ENCODE data around the gene TIPIN.
A peak's percentile ranks its signal among the peaks of the same experiment; 100 is the strongest.

Gene TIPIN

DNA sequence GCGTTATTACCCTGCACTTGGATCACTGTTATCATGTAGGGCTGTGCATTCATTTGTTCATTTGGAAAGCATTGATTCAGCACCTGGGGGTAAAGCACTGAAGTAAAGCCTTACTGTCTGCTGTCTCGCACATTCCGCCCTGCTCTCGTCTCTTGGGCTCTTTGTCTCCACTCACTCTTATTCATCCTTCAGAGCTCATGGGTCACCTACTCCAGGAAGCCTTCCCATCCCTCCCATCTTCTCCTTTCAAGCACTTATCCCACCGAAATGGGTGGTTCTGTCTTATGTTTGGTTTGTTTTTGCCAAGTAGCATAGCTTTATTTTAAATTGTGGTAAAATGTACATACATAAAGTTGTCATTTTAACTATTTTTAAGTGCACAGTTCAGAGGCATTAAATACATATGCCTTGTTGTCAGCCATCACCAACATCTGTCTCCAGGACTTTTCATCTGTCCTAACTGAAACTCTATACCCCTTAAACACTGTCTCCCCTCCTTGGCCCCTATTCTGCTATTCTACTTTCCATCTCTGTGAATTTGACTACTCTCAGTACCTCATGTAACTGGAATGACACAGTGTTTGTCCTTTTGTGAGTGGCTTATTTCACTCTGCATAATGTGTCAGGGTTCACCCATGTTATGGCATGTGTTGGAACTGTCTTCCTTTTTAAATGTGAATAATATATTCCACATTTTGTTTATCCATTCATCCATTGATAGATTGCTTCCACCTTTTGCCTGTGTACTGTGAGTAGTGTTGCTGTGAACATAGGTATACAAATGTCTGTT, 53.8 kb downstream of the TIPIN start:
- no peak for DNase-seq (ENCODE audit: low spot score)

GRCh38 chr15:66298803-66299251, 57.7 kb downstream of the TIPIN start:
- DNase-seq (ENCODE audit: low spot score) = no peak

GRCh38 chr15:66296186-66296585, 60.3 kb downstream of the TIPIN start:
- DNase-seq (ENCODE audit: low spot score) = no peak

DNA sequence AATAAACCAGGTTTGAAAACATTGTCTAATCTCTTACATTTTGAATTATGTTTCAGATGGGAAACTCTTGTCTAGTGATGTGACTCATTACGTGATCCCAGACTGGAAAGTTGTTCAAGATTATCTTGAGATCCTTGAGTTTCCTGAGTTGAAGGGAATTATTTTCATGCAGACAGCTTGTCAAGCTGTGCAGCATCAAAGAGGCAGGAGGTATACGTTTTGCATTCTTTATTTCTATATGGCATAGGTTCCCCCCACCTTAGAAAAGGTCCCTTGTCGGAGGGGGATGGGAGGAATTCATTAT, 61.6 kb downstream of the TIPIN start:
- no peak for DNase-seq (ENCODE audit: low spot score)

- peak; percentile 17 for DNase-seq (ENCODE audit: low spot score)
Measured at GRCh38 chr15:66294157-66294931, 62.1 kb downstream of the TIPIN start.

GRCh38 chr15:66293419-66294156, 62.9 kb downstream of the TIPIN start, which contains the start of gene DIS3L:
DIS3L (plus strand) TSS chr15:66293568; CDS start chr15:66293597, 29 bp downstream.
- DNase-seq (ENCODE audit: low spot score) = peak; percentile 54

DNA sequence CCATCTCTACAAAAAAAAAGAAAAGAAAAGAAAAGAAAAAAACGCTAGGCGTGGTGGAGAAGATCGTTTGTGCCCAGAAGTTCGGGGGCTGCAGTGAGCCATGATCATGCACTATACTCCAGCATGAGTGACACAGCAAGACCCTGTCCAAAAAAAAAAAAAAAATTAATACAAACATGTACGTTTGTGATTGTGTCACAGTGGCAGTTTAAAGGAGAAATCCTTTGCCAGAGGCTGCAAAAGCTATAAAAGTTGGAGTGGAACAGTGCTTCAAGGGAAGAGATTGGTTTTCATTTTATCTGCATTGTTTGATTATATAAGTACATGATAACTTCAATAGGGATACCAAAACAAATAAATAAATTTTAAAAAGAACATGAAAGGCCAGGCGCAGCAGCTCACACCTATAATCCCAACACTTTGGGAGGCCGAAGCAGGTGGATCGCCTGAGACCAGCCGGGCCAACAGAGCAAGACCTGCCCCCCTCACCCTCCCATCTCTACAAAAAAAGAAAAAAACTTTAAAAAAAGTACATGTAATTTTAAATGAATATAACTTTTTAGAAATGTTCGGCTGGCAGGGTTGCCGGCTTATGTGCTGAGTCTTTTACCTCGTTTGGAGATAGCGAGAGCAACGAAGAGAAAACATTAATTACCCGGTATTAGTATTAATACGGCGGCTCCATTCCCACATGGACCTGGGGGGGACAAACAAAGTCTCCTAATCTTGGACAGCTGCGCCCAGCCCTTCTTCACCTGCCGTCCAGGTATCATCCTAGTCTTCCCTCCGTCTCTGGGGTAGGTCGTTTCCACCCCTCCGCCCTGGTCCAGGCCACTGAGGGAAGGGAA, 63.7 kb downstream of the TIPIN start:
- DNase-seq (ENCODE audit: low spot score) = no peak

- no peak for DNase-seq (ENCODE audit: low spot score)
Measured at GRCh38 chr15:66291816-66292570, 64.5 kb downstream of the TIPIN start.

DNA sequence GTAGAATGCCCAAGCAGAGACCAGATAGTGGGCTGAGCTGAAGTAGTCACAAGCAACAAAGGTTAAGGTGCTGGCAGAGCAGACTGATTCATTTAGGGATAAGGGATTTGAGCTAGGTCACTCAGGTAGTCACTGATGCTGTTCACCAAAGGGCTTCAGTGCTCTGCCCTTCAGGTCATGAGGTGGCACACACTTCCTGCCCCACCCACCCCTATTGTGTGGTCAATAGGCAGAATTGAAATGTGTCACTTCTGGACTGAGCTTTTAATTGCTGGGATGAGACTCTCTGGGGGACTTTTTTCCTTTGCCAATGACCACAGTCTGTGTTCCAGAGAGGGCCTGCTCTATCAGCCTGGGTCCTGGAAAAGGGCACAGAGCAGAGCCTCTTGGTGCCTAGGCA, 66.0 kb downstream of the TIPIN start:
- DNase-seq (ENCODE audit: low spot score) = no peak

- no peak for DNase-seq (ENCODE audit: low spot score)
Measured at GRCh38 chr15:66290007-66290406, 66.5 kb downstream of the TIPIN start.

DNA sequence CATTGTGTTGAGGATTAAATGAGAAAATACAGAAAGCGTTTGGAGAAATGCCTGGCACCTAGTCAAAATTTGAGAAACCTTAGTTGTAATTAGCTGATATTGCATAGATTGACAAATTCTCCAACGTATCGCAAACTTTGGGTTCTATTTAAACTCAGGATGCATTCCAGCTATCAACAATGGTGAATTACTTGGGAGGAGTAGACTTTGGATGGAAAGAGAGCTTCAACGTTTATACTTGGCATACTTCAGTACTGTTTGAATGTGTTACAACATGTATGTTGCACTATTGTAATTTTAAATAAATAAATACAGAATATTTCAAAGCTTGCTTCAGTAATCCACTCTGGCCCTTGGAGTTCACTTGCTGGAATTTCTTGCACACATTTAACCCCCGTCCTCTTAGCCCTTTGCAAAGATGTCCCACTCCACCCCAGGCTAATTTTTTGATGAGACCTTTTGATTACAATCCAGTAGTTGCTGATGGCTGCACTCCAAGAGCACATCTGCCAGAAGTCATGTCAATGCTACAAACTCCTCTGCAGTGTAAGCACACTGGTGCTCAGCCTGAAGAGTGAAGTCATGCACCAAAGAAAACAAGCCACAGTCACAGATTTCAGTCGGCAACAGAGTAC, 67.8 kb downstream of the TIPIN start:
- no peak for DNase-seq (ENCODE audit: low spot score)

GRCh38 chr15:66288093-66288492, 68.4 kb downstream of the TIPIN start:
- DNase-seq (ENCODE audit: low spot score) = no peak

DNA sequence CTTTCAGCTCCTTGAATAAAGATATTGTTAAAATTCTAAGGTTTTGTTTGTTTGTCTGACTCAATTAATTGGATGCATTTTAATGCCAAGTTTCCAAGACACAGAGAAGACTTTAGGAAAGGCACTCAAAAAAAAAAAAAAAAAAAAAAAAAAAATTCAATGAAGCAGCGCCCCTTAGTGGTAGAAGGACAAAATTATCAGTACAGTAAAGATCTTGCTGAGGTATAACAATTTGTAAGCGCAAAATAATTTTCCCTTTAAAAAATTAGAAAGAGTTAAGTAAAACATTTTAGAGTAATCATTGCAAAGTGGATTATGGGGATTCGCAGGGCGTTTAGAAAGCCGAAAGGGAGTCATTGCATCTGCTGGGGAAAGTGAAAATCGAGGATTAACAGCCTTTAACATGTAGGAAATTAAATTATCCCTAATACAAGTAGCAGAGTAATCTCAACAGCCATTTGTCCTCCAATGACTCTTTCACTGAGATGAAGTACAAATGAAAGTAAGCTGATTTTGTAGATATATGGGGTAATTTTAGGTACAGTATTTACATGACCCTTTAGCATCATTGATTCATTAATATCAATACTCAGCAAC, 68.9 kb downstream of the TIPIN start:
- DNase-seq (ENCODE audit: low spot score) = peak; percentile 5

Measured in CD4-positive, alpha-beta T cell treated with Interleukin-6 at 100 ng/mL for 8 hours (primary cell).